HUES64 (cell line): ENCODE results near the gene NAT8L.

Experiments used
- H3K27ac ChIP-seq: 2 replicates; pipeline ENCODE4 v1.7.0; 2013; ENCODE audit warnings: low read depth, low read length, inconsistent platforms
- H3K27me3 ChIP-seq: 2 replicates; pipeline ENCODE4 v1.6.1; 2013; ENCODE audit warnings: mild to moderate bottlenecking, low read length; ENCODE audit not compliant: insufficient read depth
- H3K36me3 ChIP-seq: 2 replicates; pipeline ENCODE4 v1.6.1; 2013; ENCODE audit warnings: mild to moderate bottlenecking, low read length; ENCODE audit not compliant: insufficient read depth
- H3K4me1 ChIP-seq: 2 replicates; pipeline ENCODE4 v1.6.1; 2013; ENCODE audit warnings: mild to moderate bottlenecking, low read length, moderate library complexity; ENCODE audit not compliant: insufficient read depth
- H3K4me3 ChIP-seq: 2 replicates; pipeline ENCODE4 v1.5.1; 2013; ENCODE audit warnings: mild to moderate bottlenecking, low read length, moderate library complexity
- H3K9ac ChIP-seq: 2 replicates; pipeline ENCODE4 v1.6.1; 2013; ENCODE audit warnings: mild to moderate bottlenecking, low read depth, low read length
- H3K9me3 ChIP-seq: 2 replicates; pipeline ENCODE4 v1.6.1; 2013; ENCODE audit warnings: low read depth, low read length; ENCODE audit not compliant: insufficient read depth
- WGBS: fragments of 150-250, 120-280 bp; methylation state at CpG from one replicate; pipeline ENCODE4 v1.1.7; 2013; ENCODE audit warnings: missing lambda C conversion rate; 5-methylcytosine and 5-hydroxymethylcytosine counted together

NAT8L gene

DNA sequence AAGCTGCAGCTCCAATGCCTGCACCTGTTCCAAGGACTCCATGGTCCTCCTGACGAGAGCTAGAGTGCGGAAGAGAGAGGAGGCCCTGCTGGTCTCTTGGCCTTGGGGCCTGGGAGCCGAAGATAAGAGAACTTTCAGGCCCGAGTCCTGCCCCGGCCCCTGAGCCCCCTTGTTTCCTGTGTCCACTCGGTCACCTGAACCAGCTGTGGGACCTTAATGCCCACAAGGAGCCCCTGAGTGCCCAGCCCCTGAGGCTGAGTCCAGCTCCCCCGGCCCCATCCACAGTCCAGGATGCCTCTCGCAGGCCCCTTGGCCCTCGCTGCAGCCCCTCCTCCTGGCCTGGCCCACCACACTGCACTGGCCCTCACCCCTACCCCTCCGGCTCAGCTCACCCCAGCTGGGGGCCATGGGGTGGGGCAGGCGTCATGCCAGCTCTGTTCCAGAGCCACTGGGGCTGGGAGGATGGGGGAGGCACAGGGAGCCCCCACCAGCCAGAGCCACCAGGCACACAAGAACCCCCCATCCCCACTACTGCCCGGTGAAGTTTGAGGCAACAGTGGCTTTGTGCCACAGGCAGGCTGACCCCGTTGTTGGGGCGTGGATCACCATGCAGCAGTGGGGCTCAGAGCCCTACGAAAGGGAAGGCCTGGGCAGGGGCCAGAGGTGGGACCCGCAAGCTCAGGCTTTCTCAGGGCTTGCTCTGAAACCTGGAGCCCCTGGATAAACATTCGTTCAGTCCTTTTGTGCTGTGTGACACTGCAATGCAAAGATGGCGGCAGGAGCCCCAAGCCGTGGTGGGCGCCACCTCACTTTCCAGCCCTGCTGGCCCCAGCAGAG, 14.1 kb downstream of the NAT8L start:
- H3K36me3 ChIP-seq, result no peaks in the 10 kb centered on the region
- H3K9ac ChIP-seq, result no peak overlapping the region
- no peak overlapping the region for H3K4me3 ChIP-seq
- peaks cover 7% of the 10 kb centered on the region; the same call in 1 of the 2 replicates for H3K4me1 ChIP-seq
- no peaks in the 10 kb centered on the region for H3K9me3 ChIP-seq
- whole genome bisulfite sequencing, result 89% methylated on average over 20 of the region's 20 CpGs
- no peak overlapping the region for H3K27ac ChIP-seq
- H3K27me3 ChIP-seq, result no peaks in the 10 kb centered on the region

DNA sequence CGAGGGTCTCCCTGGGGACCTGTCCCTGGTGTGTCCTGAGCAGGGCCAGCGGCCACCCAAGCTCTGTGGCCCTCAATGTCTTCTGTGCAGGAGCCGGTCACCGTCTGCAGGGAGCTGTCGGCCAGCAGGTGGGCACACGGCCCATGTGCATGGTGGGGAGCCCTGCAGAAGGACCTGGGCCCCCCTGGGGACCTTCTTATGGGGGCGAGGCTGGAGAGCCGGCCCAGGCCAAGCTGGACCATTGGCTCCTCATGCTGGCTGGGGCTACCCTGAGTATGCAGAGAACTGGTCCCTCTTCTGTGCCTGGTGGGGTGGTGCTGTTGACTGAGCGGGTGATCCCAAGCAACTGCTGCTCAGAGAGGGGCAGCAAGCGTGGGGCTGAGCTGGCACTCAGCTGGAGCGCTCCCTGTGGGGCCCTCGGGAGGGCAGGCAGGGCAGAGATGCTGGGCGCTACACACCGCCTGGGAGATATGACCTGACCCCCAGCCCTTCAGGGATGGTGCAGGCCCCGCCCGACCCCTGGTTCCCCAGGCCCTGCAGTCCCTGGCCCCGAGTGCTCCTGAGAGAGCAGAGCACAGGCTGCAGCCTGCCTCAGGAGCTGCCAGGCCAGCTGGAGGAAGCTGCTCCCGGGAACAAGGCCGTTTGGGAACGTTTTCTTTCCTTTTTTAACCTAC, 14.8 kb downstream of the NAT8L start:
- 92% methylated on average over 20 of the region's 20 CpGs for WGBS
- Histone ChIP-seq H3K36me3 (no peaks in the 10 kb centered on the region), H3K4me1 (peaks cover 7% of the 10 kb centered on the region; the same call in 1 of the 2 replicates), H3K27ac (no peak overlapping the region), H3K27me3 (no peaks in the 10 kb centered on the region), H3K9me3 (no peaks in the 10 kb centered on the region), H3K9ac (no peak overlapping the region), H3K4me3 (no peak overlapping the region)

- 92% methylated on average over 11 of the region's 11 CpGs for WGBS
- Histone ChIP-seq H3K9me3 (no peaks in the 10 kb centered on the region), H3K9ac (no peak overlapping the region), H3K27me3 (no peaks in the 10 kb centered on the region), H3K4me1 (peaks cover 7% of the 10 kb centered on the region; the same call in 1 of the 2 replicates), H3K36me3 (no peaks in the 10 kb centered on the region), H3K4me3 (no peak overlapping the region), H3K27ac (no peak overlapping the region)
These were observed 15.5 kb downstream of the NAT8L start for GRCh38 chr4:2074588-2074987.

DNA sequence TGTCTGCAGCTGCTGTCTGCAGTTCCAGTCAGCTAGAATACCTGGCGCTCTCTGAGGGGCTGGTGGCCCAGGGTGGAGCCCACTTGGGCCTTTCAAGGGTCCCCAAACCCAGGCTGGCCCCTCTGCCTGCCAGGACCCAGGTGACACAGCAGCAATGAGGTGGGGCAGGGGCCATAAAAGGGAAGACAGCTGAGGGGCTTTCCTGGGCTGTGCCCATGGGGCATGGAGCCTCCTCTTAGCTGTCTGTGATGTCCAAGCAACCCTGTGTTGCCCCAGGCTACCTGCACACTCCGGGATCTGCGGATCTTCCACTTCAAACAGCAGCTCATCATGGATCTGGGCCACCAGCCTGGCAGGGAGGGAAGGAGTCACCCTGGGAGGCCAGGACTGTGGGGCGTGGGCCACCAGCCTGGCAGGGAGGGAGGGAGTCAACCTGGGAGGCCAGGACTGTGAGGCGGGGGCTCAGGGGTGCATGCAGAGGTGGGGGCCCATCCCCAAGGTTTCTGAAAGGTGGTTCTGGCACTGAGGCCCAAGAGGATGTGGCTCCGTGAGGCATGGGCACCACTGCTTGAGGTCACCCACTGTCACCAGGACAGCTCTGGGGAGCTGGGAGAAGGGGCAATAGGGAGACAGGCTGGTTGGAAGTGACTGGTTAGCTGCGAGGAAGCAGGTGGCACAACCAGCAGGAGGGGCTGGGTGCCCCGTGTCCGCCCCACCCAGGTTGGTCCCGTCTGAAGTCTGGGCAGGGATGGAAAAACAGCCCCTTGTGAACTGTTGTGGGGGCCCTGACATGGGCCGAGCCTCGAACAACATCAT, 16.3 kb downstream of the NAT8L start:
- peaks cover 7% of the 10 kb centered on the region; the same call in 1 of the 2 replicates for H3K4me1 ChIP-seq
- H3K36me3 ChIP-seq, result no peaks in the 10 kb centered on the region
- 89% methylated on average over 12 of the region's 12 CpGs for WGBS
- H3K27ac ChIP-seq, result no peak overlapping the region
- H3K27me3 ChIP-seq, result no peaks in the 10 kb centered on the region
- no peak overlapping the region for H3K4me3 ChIP-seq
- H3K9me3 ChIP-seq, result no peaks in the 10 kb centered on the region
- no peak overlapping the region for H3K9ac ChIP-seq

- Histone ChIP-seq H3K9me3 (no peaks in the 10 kb centered on the region), H3K36me3 (no peaks in the 10 kb centered on the region), H3K27me3 (no peaks in the 10 kb centered on the region), H3K27ac (no peak overlapping the region), H3K4me1 (peaks cover 7% of the 10 kb centered on the region; the same call in 1 of the 2 replicates), H3K4me3 (no peak overlapping the region), H3K9ac (no peak overlapping the region)
- WGBS, result 93% methylated on average over 31 of the region's 31 CpGs
These were observed 17.1 kb downstream of the NAT8L start for GRCh38 chr4:2075987-2076907.

GRCh38 chr4:2076908-2077536, 17.9 kb downstream of the NAT8L start:
- no peak overlapping the region for H3K9ac ChIP-seq
- no peaks in the 10 kb centered on the region; the same call in 1 of the 2 replicates for H3K4me1 ChIP-seq
- no peak overlapping the region for H3K27ac ChIP-seq
- no peak overlapping the region for H3K4me3 ChIP-seq
- H3K9me3 ChIP-seq, result no peaks in the 10 kb centered on the region
- no peaks in the 10 kb centered on the region for H3K27me3 ChIP-seq
- 90% methylated on average over 9 of the region's 9 CpGs for WGBS
- no peaks in the 10 kb centered on the region for H3K36me3 ChIP-seq

DNA sequence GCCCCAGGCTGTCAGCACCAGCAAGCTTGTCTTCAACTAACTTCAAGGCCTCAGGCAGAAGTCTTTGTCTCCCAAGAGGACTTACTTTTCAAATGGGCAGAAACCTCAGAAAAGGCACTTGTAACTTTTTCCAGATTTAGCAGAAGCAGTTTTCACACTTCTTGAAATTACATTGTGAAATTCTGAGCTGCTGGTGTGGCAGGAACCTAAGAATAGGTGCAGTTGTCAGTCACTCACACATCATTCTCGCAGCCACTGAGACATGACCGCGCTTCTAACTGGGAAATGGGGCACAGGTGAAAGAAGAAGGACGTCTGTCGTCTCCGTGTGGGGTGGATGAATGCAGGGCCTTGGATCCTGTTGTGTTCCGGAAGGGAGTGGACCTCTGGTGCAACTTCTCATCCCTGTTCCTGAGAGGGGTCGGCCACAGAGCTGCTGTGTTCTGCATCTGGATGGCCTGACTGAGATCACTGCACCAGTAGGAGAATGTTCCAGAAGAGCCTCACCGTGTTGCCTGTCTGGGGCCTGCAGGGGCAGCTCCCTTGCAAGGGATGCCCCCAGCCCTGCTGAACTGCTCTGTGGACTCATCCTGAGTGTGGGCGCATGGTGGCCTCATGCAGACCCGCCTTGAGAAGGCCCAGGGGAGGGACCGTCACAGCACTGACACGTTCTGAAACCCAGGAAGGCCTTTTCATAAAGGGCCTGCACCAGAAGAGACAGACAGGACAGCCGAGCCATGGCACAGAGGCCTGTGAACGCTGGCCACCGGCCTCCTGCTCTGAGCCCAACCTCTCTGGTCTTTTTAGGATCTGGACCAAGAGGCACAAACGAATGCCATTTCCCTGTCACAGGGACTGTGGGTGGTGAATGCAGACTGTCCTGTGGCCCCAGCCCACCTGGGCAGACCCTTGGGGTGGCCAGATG, 18.7 kb downstream of the NAT8L start:
- Histone ChIP-seq H3K27ac (no peak overlapping the region), H3K36me3 (no peaks in the 10 kb centered on the region), H3K27me3 (no peaks in the 10 kb centered on the region), H3K4me3 (no peak overlapping the region), H3K9ac (no peak overlapping the region), H3K4me1 (no peaks in the 10 kb centered on the region), H3K9me3 (no peaks in the 10 kb centered on the region)
- WGBS, result 90% methylated on average over 17 of the region's 17 CpGs

- Histone ChIP-seq H3K9me3 (no peaks in the 10 kb centered on the region), H3K36me3 (no peaks in the 10 kb centered on the region), H3K9ac (no peak overlapping the region), H3K4me3 (no peak overlapping the region), H3K4me1 (no peaks in the 10 kb centered on the region), H3K27ac (no peak overlapping the region), H3K27me3 (no peaks in the 10 kb centered on the region)
- WGBS, result 87% methylated on average over 9 of the region's 9 CpGs
These were observed 19.5 kb downstream of the NAT8L start for GRCh38 chr4:2078584-2078983.

- H3K9me3 ChIP-seq, result no peaks in the 10 kb centered on the region
- H3K9ac ChIP-seq, result no peak overlapping the region
- no peak overlapping the region for H3K27ac ChIP-seq
- H3K4me3 ChIP-seq, result no peak overlapping the region
- H3K36me3 ChIP-seq, result no peaks in the 10 kb centered on the region
- no peaks in the 10 kb centered on the region for H3K27me3 ChIP-seq
- 95% methylated on average over 5 of the region's 5 CpGs for WGBS
- H3K4me1 ChIP-seq, result no peaks in the 10 kb centered on the region
These were observed 19.9 kb downstream of the NAT8L start for GRCh38 chr4:2079006-2079405.
